MM.1S (cell line): Measurements from ENCODE around the gene CCM2L.

Source experiments
- CTCF ChIP-seq: fragments of 300-600 bp; sonication (generic); IDR thresholded peaks from 2 replicates; pipeline ENCODE4 v1.5.1; 2016; ENCODE audit warnings: antibody characterized with exemption, low read length, mixed read lengths
- EZH2phosphoT487 ChIP-seq: fragments of 300-600 bp; sonication (generic); IDR thresholded peaks from 2 replicates; pipeline ENCODE4 v1.6.1; 2018; ENCODE audit warnings: antibody characterized with exemption, low read length

- TF ChIP-seq CTCF (peak; percentile 19), EZH2phosphoT487 (no peak)
Measured at GRCh38 chr20:32034581-32035425, 24.6 kb downstream of the CCM2L start.
